Stimulated activated naive CD4-positive, alpha-beta T cell treated with Interleukin-2 at 50 U/mL for 16 hours (primary cell): Measurements from ENCODE around the gene FOXE3.
A peak's percentile ranks its signal among the peaks of the same experiment; 100 is the strongest.

Experiments
- DNase-seq: peaks from one replicate; lab custom pipeline; 2025; lab: John Stamatoyannopoulos, UW

FOXE3 gene

GRCh38 chr1:47415728-47416318 lies at the start of gene FOXE3:
TSS of gene FOXE3 (plus strand) at chr1:47416285. CDS start at chr1:47416316, 31 bp downstream.
- DNase-seq, result no peak

- DNase-seq, result no peak
Measured at GRCh38 chr1:47367651-47368050, 48.4 kb upstream of the FOXE3 start.

- DNase-seq, result no peak
Measured at GRCh38 chr1:47371016-47371517, 45.0 kb upstream of the FOXE3 start.

GRCh38 chr1:47374501-47374900 lies 41.6 kb upstream of the FOXE3 start:
- DNase-seq, result no peak

- no peak for DNase-seq
Measured at GRCh38 chr1:47378147-47378546, 37.9 kb upstream of the FOXE3 start.

- DNase-seq, result no peak
Measured at GRCh38 chr1:47380699-47381098, 35.4 kb upstream of the FOXE3 start.

- DNase-seq, result no peak
Measured at GRCh38 chr1:47382399-47382983, 33.6 kb upstream of the FOXE3 start.

- no peak for DNase-seq
Measured at GRCh38 chr1:47384083-47384482, 32.0 kb upstream of the FOXE3 start.

- DNase-seq, result no peak
Measured at GRCh38 chr1:47385020-47385419, 31.1 kb upstream of the FOXE3 start.

GRCh38 chr1:47386268-47386667 lies 29.8 kb upstream of the FOXE3 start:
- no peak for DNase-seq

- DNase-seq, result no peak
Measured at GRCh38 chr1:47388030-47388890, 27.8 kb upstream of the FOXE3 start.

- DNase-seq, result peak; percentile 24
Measured at GRCh38 chr1:47388891-47389238, 27.2 kb upstream of the FOXE3 start.

- no peak for DNase-seq
Measured at GRCh38 chr1:47389731-47390130, 26.4 kb upstream of the FOXE3 start.

- no peak for DNase-seq
Measured at GRCh38 chr1:47390843-47391242, 25.2 kb upstream of the FOXE3 start.

- DNase-seq, result no peak
Measured at GRCh38 chr1:47393141-47393540, 22.9 kb upstream of the FOXE3 start.

- no peak for DNase-seq
Measured at GRCh38 chr1:47395433-47395832, 20.7 kb upstream of the FOXE3 start.

GRCh38 chr1:47396671-47397196 lies 19.4 kb upstream of the FOXE3 start:
- no peak for DNase-seq

GRCh38 chr1:47399138-47399845 lies 16.8 kb upstream of the FOXE3 start:
- no peak for DNase-seq

GRCh38 chr1:47399846-47400155 lies 16.3 kb upstream of the FOXE3 start:
- no peak for DNase-seq

GRCh38 chr1:47401761-47402160 lies 14.3 kb upstream of the FOXE3 start:
- no peak for DNase-seq

- no peak for DNase-seq
Measured at GRCh38 chr1:47402591-47402990, 13.5 kb upstream of the FOXE3 start.

- no peak for DNase-seq
Measured at GRCh38 chr1:47403321-47403910, 12.7 kb upstream of the FOXE3 start.
